MCF 10A (cell line): Measurements from ENCODE around the gene PRR5. TPM values are rescaled to one million over a fixed set of nuclear protein-coding genes. Genes with fewer than 3 reads are reported as not detected.
"Not testable (repeated sequence)": the region's sequence is repeated elsewhere in the genome, so short reads cannot be mapped to it uniquely, and the experiment has no call there.

Experiments used
- BruUV-seq: library from RNA; stranded (reverse); fragments of 400-500 nt; replicated peaks from 2 replicates; lab custom pipeline; 2021; lab: Mats Ljungman, UMichigan
- CTCF ChIA-PET: fragments of 300-600 bp; sonication (Branson Sonifier 250); formaldehyde crosslinking; extraction: SDS; loops from one replicate; lab custom pipeline; 2021; ENCODE audit warnings: antibody characterized with exemption, inconsistent platforms; lab: Yijun Ruan, JAX
- POLR2A ChIA-PET: fragments of 300-600, 350-650 bp; sonication (Branson Sonifier 250); formaldehyde crosslinking; extraction: SDS; loops from one replicate; lab custom pipeline; 2020; ENCODE audit warnings: antibody characterized with exemption, inconsistent platforms; lab: Yijun Ruan, JAX
- DNase-seq: peaks from one replicate; pipeline ENCODE4 v3.0.0-alpha.2; 2018; ENCODE audit not compliant: unreplicated experiment
- H3K27ac Mint-ChIP-seq: one replicate; pipeline ENCODE4 v1.8.0; 2022; ENCODE audit warnings: mild to moderate bottlenecking, low read depth, mixed read lengths; ENCODE audit not compliant: unreplicated experiment
- H3K27me3 Mint-ChIP-seq: one replicate; pipeline ENCODE4 v1.8.0; 2022; ENCODE audit warnings: mixed read lengths; ENCODE audit not compliant: insufficient read depth, unreplicated experiment
- H3K36me3 Mint-ChIP-seq: one replicate; pipeline ENCODE4 v1.8.0; 2022; ENCODE audit warnings: mild to moderate bottlenecking, moderate library complexity, mixed read lengths; ENCODE audit not compliant: insufficient read depth, unreplicated experiment
- H3K4me1 Mint-ChIP-seq: one replicate; pipeline ENCODE4 v1.8.0; 2022; ENCODE audit warnings: mixed read lengths; ENCODE audit not compliant: insufficient read depth, unreplicated experiment
- H3K4me3 Mint-ChIP-seq: one replicate; pipeline ENCODE4 v1.8.0; 2022; ENCODE audit warnings: mild to moderate bottlenecking, moderate library complexity, mixed read lengths; ENCODE audit not compliant: unreplicated experiment
- H3K9me3 Mint-ChIP-seq: one replicate; pipeline ENCODE4 v1.8.0; 2022; ENCODE audit warnings: mixed read lengths; ENCODE audit not compliant: unreplicated experiment
- CTCF ChIP-seq: fragments of 200-600 bp; IDR thresholded peaks from one replicate; pipeline ENCODE4 v1.8.0; 2022; ENCODE audit warnings: antibody characterized with exemption, mild to moderate bottlenecking; ENCODE audit not compliant: unreplicated experiment
- intact Hi-C: fragments of 100-400 bp; cut with micrococcal nuclease; formaldehyde crosslinking; loops from 2 replicates; pipeline ENCODE4 v1.14.1; 2022
- total RNA-seq: library from RNA; stranded (reverse); gene quantifications from 2 replicates; pipeline ENCODE4 v1.2.3, GENCODE V29; 2022

Gene PRR5
- total RNA-seq, 1 experiment from 2014 or later = 11.0 TPM

- no peak for DNase-seq
- TF ChIP-seq CTCF = no peak
- no TSS peak for BruUV-seq
- ChIA-PET POLR2A (interaction anchor here (0.8 kb wide), 1 partner anchor 64 kb away, joined by 6 read pairs; no protein-coding TSS in a partner anchor), CTCF (no interaction called here)
- intact Hi-C loops = no loop called here
- Mint-ChIP-seq H3K4me1 (no peaks in the 10 kb centered on the region), H3K4me3 (no peak overlapping the region), H3K36me3 (no peaks in the 10 kb centered on the region), H3K27ac (no peak overlapping the region), H3K9me3 (no peaks in the 10 kb centered on the region), H3K27me3 (no peaks in the 10 kb centered on the region)
Measured at GRCh38 chr22:44741929-44742328, 39.9 kb downstream of the PRR5 start.

GRCh38 chr22:44743247-44743646, 41.2 kb downstream of the PRR5 start:
- H3K36me3 Mint-ChIP-seq = no peaks in the 10 kb centered on the region
- no TSS peak for BruUV-seq
- DNase-seq = no peak
- intact Hi-C loops = no loop called here
- ChIA-PET CTCF (interaction anchor here (1.1 kb wide), 1 partner anchor 58 kb away, joined by 8 read pairs; no protein-coding TSS in a partner anchor), POLR2A (no interaction called here)
- no peaks in the 10 kb centered on the region for H3K27me3 Mint-ChIP-seq
- H3K27ac Mint-ChIP-seq = no peak overlapping the region
- H3K9me3 Mint-ChIP-seq = no peaks in the 10 kb centered on the region
- H3K4me1 Mint-ChIP-seq = no peaks in the 10 kb centered on the region
- no peak overlapping the region for H3K4me3 Mint-ChIP-seq
- no peak for TF ChIP-seq CTCF

GRCh38 chr22:44743804-44744211, 41.8 kb downstream of the PRR5 start:
- no peaks in the 10 kb centered on the region for H3K4me1 Mint-ChIP-seq
- intact Hi-C loops = no loop called here
- no peak overlapping the region for H3K4me3 Mint-ChIP-seq
- H3K36me3 Mint-ChIP-seq = no peaks in the 10 kb centered on the region
- ChIA-PET POLR2A (interaction anchor here (0.8 kb wide), 1 partner anchor 19 kb away, joined by 3 read pairs; no protein-coding TSS in a partner anchor), CTCF (interaction anchor here (1.1 kb wide), 1 partner anchor 58 kb away, joined by 8 read pairs; no protein-coding TSS in a partner anchor)
- no peak overlapping the region for H3K27ac Mint-ChIP-seq
- BruUV-seq = no TSS peak
- no peak for DNase-seq
- H3K9me3 Mint-ChIP-seq = no peaks in the 10 kb centered on the region
- TF ChIP-seq CTCF = no peak
- H3K27me3 Mint-ChIP-seq = no peaks in the 10 kb centered on the region

- Mint-ChIP-seq H3K9me3 (no peaks in the 10 kb centered on the region), H3K27ac (no peak overlapping the region), H3K27me3 (no peaks in the 10 kb centered on the region), H3K4me1 (no peaks in the 10 kb centered on the region), H3K4me3 (no peak overlapping the region), H3K36me3 (no peaks in the 10 kb centered on the region)
- no TSS peak for BruUV-seq
- intact Hi-C loops = no loop called here
- POLR2A ChIA-PET = interaction anchor here (0.6 kb wide), 1 partner anchor 397 kb away, joined by 5 read pairs; no protein-coding TSS in a partner anchor
- CTCF ChIA-PET = interaction anchor here (0.7 kb wide), 1 partner anchor 11 kb away, joined by 3 read pairs; no protein-coding TSS in a partner anchor
- no peak for DNase-seq
- TF ChIP-seq CTCF = no peak
Measured at GRCh38 chr22:44745853-44746789, 44.1 kb downstream of the PRR5 start.

GRCh38 chr22:44747784-44748127, 45.8 kb downstream of the PRR5 start:
- intact Hi-C loops, POLR2A ChIA-PET, H3K4me3 Mint-ChIP-seq, H3K27me3 Mint-ChIP-seq, H3K9me3 Mint-ChIP-seq, BruUV-seq, H3K36me3 Mint-ChIP-seq, H3K27ac Mint-ChIP-seq, DNase-seq, H3K4me1 Mint-ChIP-seq: not testable (repeated sequence)
- CTCF ChIA-PET = interaction anchor here (0.7 kb wide), 1 partner anchor 12 kb away, joined by 6 read pairs; no protein-coding TSS in a partner anchor
